Colon (tissue), 2 donors: ENCODE measurements around the gene NELL1.

Experiments used
- FAIRE-seq: peaks from 2 replicates; lab custom pipeline; 2012; peaks lifted over from hg19 to GRCh38; lab: Jason Lieb, UNC
- donor health status: control.
- donor health status: control.

Gene NELL1

DNA sequence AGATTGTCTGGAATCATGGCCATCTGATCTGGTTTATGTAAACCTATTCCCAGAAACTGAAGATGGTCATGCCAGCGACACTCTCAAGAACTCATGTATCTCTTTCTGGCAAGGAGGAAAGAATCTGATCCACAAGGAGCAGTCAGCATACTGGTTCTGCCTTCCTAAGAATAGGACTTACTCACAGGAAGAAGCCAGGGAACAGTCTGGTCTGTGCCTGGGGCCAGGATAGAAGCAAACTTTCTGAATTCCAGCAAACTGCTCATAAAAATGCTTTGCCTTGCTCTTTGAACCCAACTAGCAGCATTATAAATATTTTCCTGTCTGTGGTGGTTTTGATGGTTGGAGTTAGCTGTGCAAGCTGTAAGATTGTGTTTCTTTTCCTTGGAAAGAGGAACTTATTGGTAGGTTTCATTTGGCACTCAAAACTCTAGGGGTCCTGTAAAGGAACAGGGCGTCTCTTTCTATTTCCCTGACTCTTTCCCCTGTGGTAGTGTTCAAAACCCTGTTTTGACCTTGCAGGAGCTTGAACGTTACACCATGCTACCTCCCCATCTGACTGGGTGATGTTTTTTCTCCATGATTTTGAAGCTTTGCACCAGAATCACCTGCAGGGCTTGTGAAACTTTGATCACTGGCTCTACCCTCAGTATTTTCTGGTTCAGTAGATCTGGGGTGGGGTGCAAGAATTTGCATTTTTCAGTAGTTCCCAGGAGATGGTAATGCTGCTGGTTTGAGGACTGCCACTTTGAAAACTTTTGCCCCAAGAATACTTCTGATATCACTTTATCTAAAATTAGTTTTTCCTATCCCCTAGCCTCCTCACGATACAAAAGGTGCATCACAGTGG, 895.7 kb downstream of the NELL1 start:
- no peak for FAIRE-seq

DNA sequence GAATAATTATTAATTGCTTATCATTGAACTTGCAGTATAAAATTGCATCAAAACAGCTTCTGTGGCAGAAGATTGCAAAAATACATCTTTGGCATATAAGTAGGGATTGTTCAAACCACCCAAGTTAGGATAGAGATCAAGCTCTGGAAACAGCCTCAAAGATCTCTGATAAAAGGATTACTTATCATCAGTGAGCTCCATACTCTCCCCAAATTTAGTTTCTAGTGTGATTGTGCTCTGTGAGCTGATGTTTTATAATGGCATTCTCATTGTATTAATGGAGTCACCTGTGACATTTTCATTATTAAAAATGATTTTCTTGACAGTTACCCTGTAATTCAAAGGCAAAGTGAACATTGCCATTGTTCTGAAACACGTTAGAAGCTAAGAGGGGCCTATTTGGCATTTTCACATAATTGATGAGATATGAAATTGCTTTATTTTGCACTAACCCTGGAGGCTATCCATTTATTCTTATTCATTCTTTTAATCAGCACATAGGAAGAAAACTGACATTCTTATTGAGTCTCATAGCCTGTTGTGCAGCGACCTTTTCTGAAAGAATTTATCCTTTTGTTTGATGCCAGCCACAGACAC, 897.2 kb downstream of the NELL1 start:
- no peak for FAIRE-seq

- no peak for FAIRE-seq
These were observed 898.4 kb downstream of the NELL1 start for GRCh38 chr11:21567645-21568290.

GRCh38 chr11:21572210-21572609, 902.8 kb downstream of the NELL1 start:
- no peak for FAIRE-seq

- no peak for FAIRE-seq
These were observed 913.4 kb downstream of the NELL1 start for GRCh38 chr11:21582791-21583190.

DNA sequence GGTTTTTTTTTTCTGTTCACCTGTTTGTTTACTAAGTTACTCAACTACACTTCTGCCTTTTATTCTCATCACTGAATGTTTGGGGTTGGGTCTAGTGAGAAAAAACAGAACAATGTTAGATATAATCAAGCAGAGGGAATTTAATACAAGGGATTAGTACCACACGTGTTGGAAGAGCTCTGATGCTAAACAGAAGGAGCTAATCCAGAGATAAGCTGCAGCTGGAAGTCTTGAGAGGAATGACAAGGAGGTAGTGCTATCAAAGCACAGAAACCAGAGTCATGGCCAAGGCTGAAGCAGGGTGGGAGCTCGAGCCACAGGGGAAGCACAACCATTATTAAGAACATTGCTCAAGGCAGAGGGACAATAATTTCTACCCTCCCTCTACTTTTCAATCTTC, 919.4 kb downstream of the NELL1 start:
- FAIRE-seq: no peak

DNA sequence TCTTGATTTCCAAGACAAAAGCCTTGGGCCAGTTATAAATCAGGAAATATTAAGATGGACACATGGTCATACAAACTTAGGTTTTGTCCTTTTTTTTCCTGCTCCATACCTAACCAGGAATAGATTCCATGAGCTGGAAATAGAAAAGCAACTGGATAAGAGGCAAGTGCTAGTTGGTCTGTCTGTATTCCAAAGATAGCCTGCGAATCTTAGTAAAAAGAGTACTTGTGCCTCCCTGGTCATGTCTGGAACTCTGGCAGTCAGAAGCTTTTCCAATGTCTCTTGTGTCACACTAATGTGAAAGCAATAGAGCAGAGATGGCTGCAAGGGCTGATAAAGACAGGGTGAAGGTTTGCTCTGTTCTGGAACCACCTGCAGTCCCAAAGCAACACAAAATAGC, 933.3 kb downstream of the NELL1 start:
- no peak for FAIRE-seq

DNA sequence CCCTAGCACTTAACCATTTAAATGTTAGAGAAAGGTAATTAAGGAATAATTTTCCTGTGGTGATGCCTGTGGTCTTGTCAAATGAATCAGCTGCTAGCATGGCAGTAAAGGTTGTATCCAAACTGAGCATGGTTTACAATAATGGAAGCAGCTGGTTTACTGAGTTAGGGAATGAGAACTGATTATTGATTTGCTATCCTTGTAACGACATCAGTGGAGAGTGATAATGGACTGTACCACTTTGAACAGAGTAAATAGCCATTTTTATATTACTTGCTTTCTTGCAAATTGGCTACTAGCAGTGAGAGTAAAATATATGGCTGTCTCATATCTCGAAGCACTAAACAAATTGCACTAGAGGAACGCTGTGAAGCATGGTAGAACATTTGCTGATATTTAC, 934.5 kb downstream of the NELL1 start:
- FAIRE-seq: no peak

- FAIRE-seq: no peak
These were observed 935.2 kb downstream of the NELL1 start for GRCh38 chr11:21604564-21604963.

DNA sequence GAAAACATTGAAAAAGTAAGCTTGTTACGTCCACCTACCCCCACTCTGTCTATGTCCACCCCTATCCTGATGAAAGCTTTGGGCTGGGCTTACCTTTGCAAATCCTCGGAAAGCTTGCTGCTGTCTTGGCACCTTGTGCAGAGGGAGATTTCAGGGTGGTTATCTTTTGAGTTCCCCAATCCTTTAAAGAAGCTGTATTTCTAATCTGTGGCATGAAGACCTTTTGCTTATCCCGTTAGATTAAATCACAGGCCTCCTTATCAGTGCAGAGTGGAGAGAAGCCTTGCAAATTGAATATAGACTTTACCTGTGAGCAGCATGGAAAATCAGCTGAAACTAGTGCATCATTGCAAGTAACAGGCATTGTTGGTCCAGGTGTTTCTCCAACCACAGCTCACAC, 942.9 kb downstream of the NELL1 start:
- FAIRE-seq: no peak

- no peak for FAIRE-seq
These were observed 945.6 kb downstream of the NELL1 start for GRCh38 chr11:21614961-21615360.

- no peak for FAIRE-seq
These were observed 946.6 kb downstream of the NELL1 start for GRCh38 chr11:21615955-21616371.

DNA sequence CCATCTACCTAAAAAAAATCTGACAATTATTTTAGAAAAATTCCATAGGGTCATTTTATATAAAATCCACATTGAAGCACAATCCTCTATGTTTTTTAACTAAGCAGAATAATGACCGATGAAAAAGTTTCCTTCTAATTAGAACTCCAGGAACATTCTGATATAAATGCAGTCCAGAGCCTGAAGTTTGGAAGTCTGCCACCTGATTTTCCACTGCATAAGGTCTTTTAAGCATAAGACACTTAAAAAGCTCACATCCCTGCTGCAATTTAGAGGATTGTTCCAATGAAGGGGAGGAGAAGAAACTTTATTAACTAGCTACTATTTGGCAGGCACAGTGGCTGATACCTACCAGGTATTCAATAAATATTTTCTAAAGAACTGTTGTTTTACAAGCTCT, 953.2 kb downstream of the NELL1 start:
- FAIRE-seq: no peak

- FAIRE-seq: no peak
These were observed 953.6 kb downstream of the NELL1 start for GRCh38 chr11:21622995-21623394.
